GM23338 (cell line): ENCODE data around the gene RANGRF. TPM values are rescaled to one million over a fixed set of nuclear protein-coding genes. Genes with fewer than 3 reads are reported as not detected.

ENCODE experiments used
- ATAC-seq: fragments of 200-7000 bp; cut with Tn5 transposase; 3 replicates; pipeline ENCODE4 v1.9.1; 2020
- DNase-seq: peaks from one replicate; pipeline ENCODE4 v3.0.0-alpha.2; 2015; ENCODE audit warnings: low spot score
- H2AFZ ChIP-seq: fragments of 200-600 bp; sonication (generic); 2 replicates; pipeline ENCODE4 v1.8.0; 2016; ENCODE audit warnings: antibody characterized with exemption, mild to moderate bottlenecking, moderate library complexity
- H3F3A ChIP-seq: fragments of 200-600 bp; sonication (generic); replicated peaks from 2 replicates; pipeline ENCODE4 v1.8.0; 2017; ENCODE audit warnings: antibody characterized with exemption, mixed run types, low read depth
- H3K27ac ChIP-seq: fragments of 200-600 bp; sonication (generic); 2 replicates; pipeline ENCODE4 v1.6.1; 2016; ENCODE audit warnings: low read depth
- H3K27me3 ChIP-seq: fragments of 200-600 bp; sonication (generic); 2 replicates; pipeline ENCODE4 v1.8.0; 2016; ENCODE audit warnings: mild to moderate bottlenecking, mixed run types, moderate library complexity; ENCODE audit not compliant: insufficient read depth
- H3K36me3 ChIP-seq: fragments of 200-600 bp; sonication (generic); 2 replicates; pipeline ENCODE4 v1.8.0; 2016; ENCODE audit warnings: mild to moderate bottlenecking; ENCODE audit not compliant: insufficient read depth
- H3K4me1 ChIP-seq: fragments of 200-600 bp; sonication (generic); 2 replicates; pipeline ENCODE4 v1.8.0; 2016; ENCODE audit warnings: mild to moderate bottlenecking, moderate library complexity; ENCODE audit not compliant: insufficient read depth
- H3K4me2 ChIP-seq: fragments of 200-600 bp; sonication (generic); 2 replicates; pipeline ENCODE4 v1.7.1; 2017; ENCODE audit warnings: mixed run types
- H3K4me3 ChIP-seq: fragments of 200-600 bp; sonication (generic); 2 replicates; pipeline ENCODE4 v1.6.1; 2016; ENCODE audit warnings: mixed run types
- H3K79me2 ChIP-seq: fragments of 200-600 bp; sonication (generic); replicated peaks from 2 replicates; pipeline ENCODE4 v1.8.0; 2017; ENCODE audit warnings: mild to moderate bottlenecking; ENCODE audit not compliant: insufficient read depth
- H3K9me2 ChIP-seq: fragments of 200-600 bp; sonication (generic); 2 replicates; pipeline ENCODE4 v1.8.0; 2017; ENCODE audit not compliant: insufficient read depth
- H4K20me1 ChIP-seq: fragments of 200-600 bp; sonication (generic); replicated peaks from 2 replicates; pipeline ENCODE4 v1.8.0; 2017; ENCODE audit warnings: mild to moderate bottlenecking; ENCODE audit not compliant: insufficient read depth
- H3K27ac Mint-ChIP-seq: 2 replicates; pipeline ENCODE4 v1.8.0; 2020; ENCODE audit warnings: inconsistent platforms, mild to moderate bottlenecking, moderate library complexity, mixed read lengths
- H3K27me3 Mint-ChIP-seq: 3 replicates; pipeline ENCODE4 v1.8.0; 2022; ENCODE audit warnings: low read depth, mild to moderate bottlenecking, moderate library complexity, mixed read lengths, inconsistent platforms; ENCODE audit not compliant: insufficient read depth, poor library complexity
- H3K36me3 Mint-ChIP-seq: 3 replicates; pipeline ENCODE4 v1.8.0; 2021; ENCODE audit warnings: low read depth, mild to moderate bottlenecking, inconsistent platforms, moderate library complexity, mixed read lengths
- H3K4me1 Mint-ChIP-seq: 3 replicates; pipeline ENCODE4 v1.8.0; 2020; ENCODE audit warnings: mild to moderate bottlenecking, inconsistent platforms, mixed read lengths
- H3K4me3 Mint-ChIP-seq: 3 replicates; pipeline ENCODE4 v1.8.0; 2021; ENCODE audit warnings: moderate library complexity, mild to moderate bottlenecking, inconsistent platforms, mixed read lengths
- H3K9me3 Mint-ChIP-seq: 3 replicates; pipeline ENCODE4 v1.8.0; 2020; ENCODE audit warnings: moderate library complexity, mild to moderate bottlenecking, inconsistent platforms, mixed read lengths
- CTCF ChIP-seq, 2 experiments: fragments of 200-600 bp in 1 of 2; sonication (generic) in 1 of 2; conservative IDR thresholded peaks; 2 replicates each; pipeline versions ENCODE4 v1.5.1 to v1.6.1; 2016 to 2017; ENCODE audit warnings: antibody characterized with exemption in 2 of 2, low read depth in 2 of 2, mild to moderate bottlenecking in 2 of 2, moderate library complexity in 1 of 2
- ETS1 ChIP-seq: IDR thresholded peaks from 2 replicates; pipeline ENCODE4 v1.6.1; 2016; ENCODE audit warnings: antibody characterized with exemption
- EZH2 ChIP-seq: fragments of 200-600 bp; sonication (generic); IDR thresholded peaks from one replicate; pipeline ENCODE4 v1.8.0; 2017; ENCODE audit warnings: antibody characterized with exemption, mild to moderate bottlenecking, low read depth; ENCODE audit not compliant: unreplicated experiment
- EZH2phosphoT487 ChIP-seq: fragments of 200-600 bp; sonication (generic); IDR thresholded peaks from one replicate; pipeline ENCODE4 v1.8.1; 2018; ENCODE audit warnings: antibody characterized with exemption; ENCODE audit not compliant: unreplicated experiment
- JUNB ChIP-seq: IDR thresholded peaks from one replicate; pipeline ENCODE4 v1.6.1; 2016; ENCODE audit warnings: antibody characterized with exemption; ENCODE audit not compliant: unreplicated experiment
- NANOG ChIP-seq: IDR thresholded peaks from 2 replicates; pipeline ENCODE4 v1.6.1; 2016; ENCODE audit warnings: antibody characterized with exemption, borderline replicate concordance
- POLR2AphosphoS5 ChIP-seq: IDR thresholded peaks from 2 replicates; pipeline ENCODE4 v1.6.1; 2016; ENCODE audit warnings: antibody characterized with exemption, low read depth
- STAT1 ChIP-seq: IDR thresholded peaks from one replicate; pipeline ENCODE4 v1.6.1; 2016; ENCODE audit warnings: antibody characterized with exemption; ENCODE audit not compliant: unreplicated experiment
- ZNF114 ChIP-seq: fragments of 250-450 bp; sonication (Bioruptor Pico); IDR thresholded peaks from 2 replicates; pipeline ENCODE4 v1.5.0; 2020; ENCODE audit warnings: mild to moderate bottlenecking, moderate library complexity
- ZNF331 ChIP-seq: fragments of 250-450 bp; sonication (Bioruptor Pico); IDR thresholded peaks from 2 replicates; pipeline ENCODE4 v1.5.0; 2020; ENCODE audit warnings: low read depth, mild to moderate bottlenecking, moderate library complexity
- ZNF462 ChIP-seq: fragments of 250-450 bp; sonication (Bioruptor Pico); IDR thresholded peaks from 2 replicates; pipeline ENCODE4 v1.5.0; 2020; ENCODE audit warnings: mild to moderate bottlenecking, moderate library complexity
- polyA plus RNA-seq: library from polyadenylated mRNA; unstranded; fragments of >200 nt; fragmentation: Nextera tagmentation; extraction: Ambion mirVana; gene quantifications from 2 replicates; pipeline ENCODE4 v1.2.1, GENCODE V29; 2016
- total RNA-seq: library from RNA; depleted of rRNA; stranded (reverse); fragments of >200 nt; shearing (Covaris generic); gene quantifications from 2 replicates; pipeline ENCODE4 v1.2.3, GENCODE V29; 2014

Gene RANGRF
- total and polyA plus RNA-seq, 2 experiments from 2014 or later: 11.2 to 52.4 TPM

GRCh38 chr17:8326511-8327302, 38.2 kb downstream of the RANGRF start:
- Mint-ChIP-seq H3K4me1 (peaks cover 12% of the 10 kb centered on the region), H3K27ac (no peak overlapping the region)

More at GRCh38 chr17:8326511-8327302, 38.2 kb downstream of the RANGRF start:
- H3K27ac ChIP-seq: no peak overlapping the region
- no peaks in the 10 kb centered on the region for H3K9me2 ChIP-seq
- H3F3A ChIP-seq: no peaks in the 10 kb centered on the region
- DNase-seq: peak; percentile 61
- Mint-ChIP-seq H3K4me3 (peak overlapping the region; percentile 79), H3K27me3 (peaks cover 29% of the 10 kb centered on the region), H3K36me3 (no peaks in the 10 kb centered on the region), H3K9me3 (no peaks in the 10 kb centered on the region)
- H2AFZ ChIP-seq: peak overlapping the region; percentile 99
- no peaks in the 10 kb centered on the region for H3K36me3 ChIP-seq
- H4K20me1 ChIP-seq: 0 out of 2 replicates have a peak, but pooled peaks cover 3% of the 10 kb centered on the region
- H3K27me3 ChIP-seq: peaks cover 33% of the 10 kb centered on the region
- ATAC-seq: peak; percentile 83
- H3K4me1 ChIP-seq: peaks cover 12% of the 10 kb centered on the region; the same call in 1 of the 2 replicates
- H3K79me2 ChIP-seq: no peaks in the 10 kb centered on the region
- peak overlapping the region; percentile 93 for H3K4me2 ChIP-seq
- peak overlapping the region; percentile 83 for H3K4me3 ChIP-seq
- TF ChIP-seq CTCF (conservative IDR thresholded peaks at IDR 0.05; ENCODE audit: low read depth in 2 of 2) (no peak), NANOG (no peak), EZH2 (no peak), ZNF462 (CRISPR knock-in tag) (no peak), ETS1 (no peak), POLR2AphosphoS5 (no peak), STAT1 (no peak), EZH2phosphoT487 (no peak), JUNB (no peak), ZNF331 (no peak), ZNF114 (CRISPR knock-in tag) (no peak)
